Measurements from ENCODE around the gene MARCHF2. TPM values are rescaled to one million over a fixed set of nuclear protein-coding genes. Genes with fewer than 3 reads are reported as not detected.
A peak's percentile ranks its signal among the peaks of the same experiment; 100 is the strongest.

The MARCHF2 gene
- total RNA-seq, 2 experiments from 2014 or later: 9.2 to 10.3 TPM

DNA sequence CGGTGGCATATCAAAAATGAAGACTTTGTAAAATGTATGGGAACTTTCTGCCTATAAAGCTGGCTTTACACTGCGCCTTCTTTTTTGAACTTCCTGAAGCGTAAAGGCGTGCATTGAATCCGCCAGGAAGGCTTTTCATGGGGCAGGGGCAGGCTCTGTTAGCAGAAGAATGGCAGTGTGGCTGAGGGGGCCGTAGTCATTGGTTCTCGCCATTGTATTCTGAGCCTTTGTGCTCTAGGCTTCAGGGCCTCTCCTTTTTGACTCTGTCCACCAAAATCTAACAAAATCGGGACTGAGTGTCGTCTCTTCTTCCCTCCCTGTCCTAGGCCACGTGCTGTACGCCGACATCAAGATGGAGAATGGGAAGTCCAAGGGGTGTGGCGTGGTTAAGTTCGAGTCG, 75.3 kb downstream of the MARCHF2 start:
- H3K27me3 Mint-ChIP-seq (ENCODE audit: low read depth): no peaks in the 10 kb centered on the region
- peaks cover 32% of the 10 kb centered on the region for H3K4me1 Mint-ChIP-seq (ENCODE audit: low read depth)
- intact Hi-C loops (cut with micrococcal nuclease): no loop called here
- DNase-seq: no peak
- H3K27ac Mint-ChIP-seq: peak overlapping the region; percentile 89
- no peak overlapping the region for H3K4me3 Mint-ChIP-seq
- CTCF ChIA-PET: interaction anchor here (0.6 to 2.7 kb wide), 4 partner anchors 17 to 127 kb away, joined by 3 to 9 read pairs (median 3); partner anchors contain the start of gene ZNF414
- H3K36me3 Mint-ChIP-seq (ENCODE audit: low read depth): peaks cover 31% of the 10 kb centered on the region
- no peaks in the 10 kb centered on the region for H3K9me3 Mint-ChIP-seq

Small RNA genes lying within 50 kb of the gene (microRNA-seq; reads per million reads assigned to microRNA genes)
- 6.6 reads per million, percentile 9 among the genes with 10 or more reads in this experiment for gene MIR4999 (ENCODE audit: borderline microRNAs expressed, borderline replicate concordance)

Other genes starting within 250 kb of the MARCHF2 start
- gene CERS4, start 203.9 kb upstream of the MARCHF2 start, total RNA-seq: 10 to 100 TPM; 15.7 to 19.4 TPM
- 10 to 100 TPM; 37.6 to 40.1 TPM for gene CD320, start 104.9 kb upstream of the MARCHF2 start, total RNA-seq
- gene NDUFA7, start 91.9 kb upstream of the MARCHF2 start, total RNA-seq: 100 to 1,000 TPM in 1 of 2 experiments, 10 to 100 TPM in 1; 95.9 to 104 TPM
- gene RPS28, start 91.8 kb upstream of the MARCHF2 start, total RNA-seq: 1,000 to 10,000 TPM; 2,814 to 3,007 TPM
- gene KANK3, start 70.0 kb upstream of the MARCHF2 start, total RNA-seq: under 1 TPM; 0.17 to 0.36 TPM
- not detected for gene ANGPTL4, start 49.1 kb upstream of the MARCHF2 start, total RNA-seq
- 10 to 100 TPM; 61.9 to 69.6 TPM for gene RAB11B, start 22.9 kb upstream of the MARCHF2 start, total RNA-seq
- gene HNRNPM, start 31.7 kb downstream of the MARCHF2 start, total RNA-seq: 100 to 1,000 TPM; 151 to 169 TPM
- under 1 TPM; 0.40 to 0.45 TPM for gene PRAM1, start 89.3 kb downstream of the MARCHF2 start, total RNA-seq
- 10 to 100 TPM; 19.8 to 24.1 TPM for gene ZNF414, start 100.9 kb downstream of the MARCHF2 start, total RNA-seq
- 1 to 10 TPM; 2.0 to 2.2 TPM for gene MYO1F, start 164.1 kb downstream of the MARCHF2 start, total RNA-seq
- 1 to 10 TPM; 3.3 to 3.5 TPM for gene ADAMTS10, start 197.4 kb downstream of the MARCHF2 start, total RNA-seq
- gene NFILZ, start 217.3 kb downstream of the MARCHF2 start, total RNA-seq: not detected